ENCODE measurements around the gene CDH15.

DNA sequence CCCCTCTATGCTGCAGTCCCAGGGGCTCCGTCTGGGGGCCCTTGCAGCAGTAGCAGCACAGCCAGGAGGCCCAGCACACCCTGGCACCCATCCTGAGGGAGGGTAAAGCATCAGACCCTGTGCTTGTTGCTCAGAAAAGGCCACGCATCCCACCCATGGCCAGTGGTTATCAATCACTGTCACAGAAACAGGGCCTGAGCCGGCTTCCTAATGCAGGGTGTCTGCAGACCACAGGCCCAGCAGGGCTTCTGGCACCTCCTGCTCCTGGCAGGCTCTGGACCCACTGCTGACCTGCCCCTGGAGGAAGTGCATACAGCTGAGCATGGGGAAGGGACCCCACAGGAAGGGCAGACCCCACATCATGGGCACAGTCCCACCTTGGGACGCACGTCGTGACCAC is 26.9 kb upstream of the CDH15 start:
- TF ChIP-seq, protein P1, sequence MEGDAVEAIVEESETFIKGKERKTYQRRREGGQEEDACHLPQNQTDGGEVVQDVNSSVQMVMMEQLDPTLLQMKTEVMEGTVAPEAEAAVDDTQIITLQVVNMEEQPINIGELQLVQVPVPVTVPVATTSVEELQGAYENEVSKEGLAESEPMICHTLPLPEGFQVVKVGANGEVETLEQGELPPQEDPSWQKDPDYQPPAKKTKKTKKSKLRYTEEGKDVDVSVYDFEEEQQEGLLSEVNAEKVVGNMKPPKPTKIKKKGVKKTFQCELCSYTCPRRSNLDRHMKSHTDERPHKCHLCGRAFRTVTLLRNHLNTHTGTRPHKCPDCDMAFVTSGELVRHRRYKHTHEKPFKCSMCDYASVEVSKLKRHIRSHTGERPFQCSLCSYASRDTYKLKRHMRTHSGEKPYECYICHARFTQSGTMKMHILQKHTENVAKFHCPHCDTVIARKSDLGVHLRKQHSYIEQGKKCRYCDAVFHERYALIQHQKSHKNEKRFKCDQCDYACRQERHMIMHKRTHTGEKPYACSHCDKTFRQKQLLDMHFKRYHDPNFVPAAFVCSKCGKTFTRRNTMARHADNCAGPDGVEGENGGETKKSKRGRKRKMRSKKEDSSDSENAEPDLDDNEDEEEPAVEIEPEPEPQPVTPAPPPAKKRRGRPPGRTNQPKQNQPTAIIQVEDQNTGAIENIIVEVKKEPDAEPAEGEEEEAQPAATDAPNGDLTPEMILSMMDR (IDR thresholded peaks at IDR 0.05; ENCODE audit: low read depth, low read length, poor library complexity, severe bottlenecking) = no peak
- TF ChIP-seq EZH2phosphoT487 (IDR thresholded peaks at IDR 0.05; ENCODE audit: borderline replicate concordance, low read length) = no peak
